GM19438 (cell line): Measurements from ENCODE around the gene SP110.
A peak's percentile ranks its signal among the peaks of the same experiment; 100 is the strongest.
"Not testable (repeated sequence)": the region's sequence is repeated elsewhere in the genome, so short reads cannot be mapped to it uniquely, and the experiment has no call there.

Experiments
- ATAC-seq: cut with Tn5 transposase; IDR thresholded peaks from one replicate; pipeline ENCODE4 v1.9.1; 2021; ENCODE audit warnings: low read depth; ENCODE audit not compliant: unreplicated experiment

Gene SP110

DNA sequence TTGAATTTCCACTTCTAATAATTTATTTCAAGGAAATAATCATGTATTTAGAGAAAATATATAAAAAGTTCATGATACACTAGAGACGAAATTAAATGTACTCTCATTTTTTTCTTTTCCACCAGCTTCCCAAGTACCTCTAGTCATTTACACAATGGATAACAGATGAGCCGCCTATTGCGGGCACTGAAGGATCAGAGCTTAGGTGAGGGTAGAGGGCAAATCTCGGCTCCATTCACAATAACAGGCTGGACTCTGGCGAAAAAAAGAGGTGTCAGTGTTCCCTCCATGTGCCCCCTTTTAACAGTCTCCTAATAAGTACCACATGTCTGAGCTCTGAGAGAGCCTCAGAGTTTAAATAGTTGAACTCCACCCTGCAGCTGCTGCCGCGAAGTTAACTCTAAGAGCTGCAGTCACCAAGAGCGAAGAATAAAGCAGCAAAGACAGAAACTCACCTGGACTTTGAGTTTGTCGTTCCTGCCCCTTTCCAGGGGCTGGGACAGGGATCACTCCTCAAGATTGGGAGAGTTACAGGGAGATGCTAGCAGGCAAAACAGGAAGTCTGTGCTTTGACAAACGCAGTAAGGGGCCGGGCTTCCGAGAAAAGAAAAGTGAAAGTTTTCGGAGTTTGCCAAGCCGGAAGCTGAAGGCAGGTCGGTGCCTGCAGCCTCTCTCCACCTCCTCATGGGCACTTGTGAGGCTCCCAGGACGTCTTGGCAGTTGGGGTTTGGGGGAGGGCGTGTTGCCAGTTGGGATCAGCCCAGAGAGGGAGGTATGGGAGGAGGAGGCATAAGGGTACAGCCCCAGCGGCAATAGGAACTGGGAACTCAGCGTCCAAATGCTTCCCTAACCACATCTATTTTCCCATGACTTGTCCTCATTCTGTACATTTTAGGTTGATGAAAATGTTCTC, at the start of gene SP110:
Gene SP110 (minus strand): TSS at position 566 of the 913 bp plus-strand sequence. CDS start 3,057 bp downstream, outside the sequence.
- ATAC-seq: peak; percentile 74

DNA sequence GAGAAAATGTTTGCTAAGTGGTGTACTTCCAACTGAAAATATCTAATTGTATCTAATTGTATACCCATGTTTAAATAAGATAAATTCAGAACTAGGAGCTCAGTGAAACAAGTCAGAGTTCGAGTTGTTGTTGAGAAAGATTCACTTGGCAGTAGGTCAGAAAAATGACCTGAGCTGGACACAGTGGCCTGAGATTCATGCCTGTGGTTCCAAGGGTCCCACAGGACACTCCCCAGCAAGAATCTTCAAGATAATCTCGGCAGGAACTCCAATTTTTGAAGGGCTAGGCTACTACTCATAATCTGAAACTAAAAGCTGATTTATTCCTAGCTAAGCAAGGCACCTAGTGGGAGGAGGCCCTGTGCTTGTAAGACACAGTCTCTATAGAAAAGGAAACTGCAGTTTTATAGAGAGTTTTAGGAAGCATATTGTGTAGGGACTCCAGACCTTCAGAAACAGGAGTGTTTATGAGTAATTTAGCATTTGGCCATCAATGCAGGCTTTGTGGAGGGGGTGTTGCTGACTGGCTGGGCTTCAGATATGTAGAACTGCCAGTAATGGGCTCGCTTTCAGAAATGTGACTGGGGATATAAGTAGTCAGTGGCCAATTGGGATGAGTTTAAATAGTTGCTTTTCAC, 48.9 kb upstream of the SP110 start:
- ATAC-seq: peak; percentile 54

DNA sequence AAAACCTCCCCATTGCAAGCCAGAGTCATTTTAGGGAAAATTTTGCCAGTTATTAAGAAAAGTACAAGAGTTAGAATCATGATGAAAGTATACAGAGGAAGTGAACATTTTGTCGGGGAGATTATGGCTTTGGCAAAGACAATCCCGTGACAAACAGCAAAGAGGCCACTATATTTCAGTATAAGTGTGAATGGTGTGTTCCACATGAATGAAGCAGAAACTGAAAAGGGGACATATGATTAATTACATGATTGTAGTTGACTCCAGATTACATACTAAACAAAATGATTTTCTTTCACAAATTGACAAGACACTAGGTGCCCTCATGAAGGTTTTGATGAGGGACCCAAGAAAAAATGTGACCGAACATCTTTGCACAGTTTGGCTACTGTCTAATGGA, 47.8 kb upstream of the SP110 start:
- ATAC-seq: peak; percentile 59

DNA sequence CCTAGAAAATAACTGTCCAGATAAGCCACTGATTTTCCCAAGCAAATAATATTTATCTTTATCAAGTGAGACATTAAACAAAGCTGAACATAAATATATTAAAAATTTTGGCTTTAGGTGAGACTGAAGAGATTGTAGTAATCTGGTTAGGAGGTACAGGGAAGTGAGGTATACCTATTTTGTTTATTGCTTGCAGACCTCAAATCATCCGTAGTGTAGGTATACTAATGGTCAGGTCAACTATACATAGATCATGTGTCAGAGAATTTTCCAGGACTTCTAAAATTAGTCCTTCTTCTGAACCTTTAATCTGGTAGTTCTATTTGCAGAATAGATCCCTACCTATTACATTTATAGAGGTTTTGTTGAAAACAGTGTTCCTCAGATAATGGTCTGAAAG, 47.3 kb upstream of the SP110 start:
- ATAC-seq: peak; percentile 9

DNA sequence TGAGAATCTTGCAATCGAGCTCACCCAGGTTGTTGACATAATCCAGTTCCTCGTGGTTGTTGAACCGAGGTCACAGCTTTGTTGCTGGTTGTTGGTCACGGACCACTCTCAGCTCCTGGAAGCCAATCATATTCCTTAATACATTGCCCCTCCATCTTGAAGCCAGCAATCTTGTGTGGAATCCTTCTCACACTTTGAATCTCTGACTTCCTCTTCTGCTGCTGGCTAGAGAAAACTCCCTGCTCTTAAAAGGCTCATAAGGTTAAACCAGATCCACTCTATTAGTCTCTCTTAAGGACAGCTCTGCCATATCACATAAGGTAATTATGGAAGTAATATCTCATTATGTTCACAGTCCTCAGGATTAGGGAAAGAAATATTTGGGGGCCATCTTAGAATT, 46.9 kb upstream of the SP110 start:
- ATAC-seq: no peak

DNA sequence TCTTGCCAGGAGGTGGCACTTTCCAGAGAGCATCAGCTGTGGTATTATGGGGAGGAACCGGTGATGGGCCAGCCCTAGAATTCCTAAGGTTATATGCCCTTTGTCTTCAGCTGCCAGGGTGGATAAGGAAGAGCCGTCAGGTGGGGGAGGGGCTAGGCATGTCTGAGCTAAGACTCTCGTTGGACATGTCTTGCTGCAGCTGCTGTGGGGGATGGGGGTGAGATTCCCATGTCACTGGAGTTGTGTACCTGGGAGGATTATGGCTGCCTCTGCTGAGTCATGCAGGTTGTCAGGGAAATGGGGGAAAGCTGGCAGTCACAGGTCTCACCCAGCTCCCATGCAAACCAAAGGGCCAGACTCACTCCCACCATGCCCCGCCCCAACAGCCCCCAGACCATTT, 45.2 kb upstream of the SP110 start:
- ATAC-seq: not testable (repeated sequence)

DNA sequence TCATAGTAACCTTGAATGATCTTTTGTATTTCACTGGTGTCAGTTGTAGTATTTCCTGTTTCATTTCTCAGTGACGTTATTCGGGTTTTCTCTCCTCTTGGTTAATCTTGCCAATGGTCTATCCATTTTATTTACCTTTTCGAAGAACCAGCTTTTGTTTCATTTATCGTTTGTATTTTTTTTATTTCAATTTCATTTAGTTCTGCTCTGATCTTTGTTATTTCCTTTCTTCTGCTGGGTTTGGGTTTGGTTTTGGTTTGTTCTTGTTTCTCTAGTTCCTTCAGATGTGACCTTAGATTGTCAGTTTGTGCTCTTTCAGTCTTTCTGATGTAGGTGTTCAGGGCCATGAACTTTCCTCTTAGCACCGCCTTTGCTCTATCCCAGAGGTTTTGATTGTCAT, 42.5 kb upstream of the SP110 start:
- ATAC-seq: no peak

DNA sequence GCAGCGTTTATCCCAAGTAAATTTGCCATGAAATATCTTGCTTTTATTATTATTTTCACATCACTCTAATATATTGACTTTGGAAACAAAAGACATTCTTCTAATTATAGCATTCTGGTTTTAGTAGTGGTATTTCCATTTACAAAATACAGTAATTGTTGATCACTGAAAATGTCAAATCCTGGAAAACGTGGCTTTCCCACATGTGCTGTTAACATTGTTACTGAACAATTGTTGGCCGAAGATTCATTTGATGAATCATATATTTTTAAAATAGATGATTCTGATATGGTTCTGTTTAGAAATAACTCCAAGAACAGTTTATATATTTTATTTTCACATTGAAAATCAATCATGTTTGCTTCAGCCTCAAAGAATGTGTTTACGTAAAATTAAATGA, 38.7 kb upstream of the SP110 start:
- no peak for ATAC-seq

DNA sequence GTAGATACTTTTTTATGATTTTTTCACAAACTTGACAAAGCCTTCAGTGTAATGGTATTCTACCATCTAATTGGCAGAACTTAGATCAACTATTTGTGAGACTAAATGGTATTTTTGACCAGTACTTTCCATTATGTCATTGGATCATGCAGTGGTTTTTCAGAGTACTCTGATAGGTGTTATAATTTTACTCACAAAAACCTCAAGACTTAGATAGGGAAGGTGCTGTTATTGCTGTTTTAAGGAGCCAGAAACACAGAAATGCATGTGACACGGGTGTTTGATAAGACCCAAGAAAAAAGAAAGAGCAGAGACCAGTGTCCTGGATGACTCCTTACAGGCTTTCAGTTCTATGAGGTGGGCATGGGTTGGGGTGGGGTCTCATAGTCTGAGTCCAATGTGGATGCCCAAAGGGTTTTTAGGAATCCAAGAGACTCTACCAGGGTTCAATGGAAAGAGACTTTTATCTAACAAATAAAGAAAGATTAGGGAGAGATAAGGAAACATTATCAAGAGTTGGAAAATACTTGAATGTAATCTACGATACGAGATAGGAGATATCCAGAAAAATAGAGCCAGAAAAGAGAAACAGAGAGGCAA, 37.0 kb upstream of the SP110 start:
- no peak for ATAC-seq

DNA sequence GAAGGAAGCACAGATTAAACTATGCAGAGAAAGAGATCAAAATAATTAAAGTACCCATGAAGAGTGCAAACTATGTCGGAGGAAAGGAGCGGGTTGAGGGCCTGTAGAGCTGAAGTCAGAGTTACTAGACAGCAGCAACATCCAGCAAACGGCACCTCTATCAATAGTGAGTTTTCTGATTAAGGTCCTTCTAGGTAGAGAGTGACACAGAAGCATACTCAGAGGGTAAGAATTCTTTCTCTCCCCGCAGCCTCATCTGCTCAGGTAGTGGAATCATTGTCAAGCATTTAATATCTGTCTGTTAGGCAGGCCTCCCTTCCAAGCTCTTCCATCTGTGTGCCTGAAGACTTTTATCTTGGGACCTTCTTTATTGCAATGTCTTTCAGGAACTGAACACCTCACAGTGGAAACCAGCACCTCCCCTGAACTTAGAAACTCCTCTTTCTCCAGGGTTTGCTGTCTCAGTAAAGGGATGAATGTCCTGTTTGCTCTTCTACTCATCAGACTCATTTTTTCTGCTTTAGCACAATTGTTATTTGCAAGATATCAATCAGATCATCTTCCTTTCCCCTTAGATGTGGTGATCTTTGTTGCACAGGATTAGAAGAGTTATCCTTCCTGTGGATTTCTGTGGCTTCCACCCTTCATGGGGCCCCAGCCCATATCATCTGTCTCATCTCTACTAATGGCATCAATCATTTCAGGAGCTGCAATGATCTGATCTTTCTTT, 34.5 kb upstream of the SP110 start:
- no peak for ATAC-seq

DNA sequence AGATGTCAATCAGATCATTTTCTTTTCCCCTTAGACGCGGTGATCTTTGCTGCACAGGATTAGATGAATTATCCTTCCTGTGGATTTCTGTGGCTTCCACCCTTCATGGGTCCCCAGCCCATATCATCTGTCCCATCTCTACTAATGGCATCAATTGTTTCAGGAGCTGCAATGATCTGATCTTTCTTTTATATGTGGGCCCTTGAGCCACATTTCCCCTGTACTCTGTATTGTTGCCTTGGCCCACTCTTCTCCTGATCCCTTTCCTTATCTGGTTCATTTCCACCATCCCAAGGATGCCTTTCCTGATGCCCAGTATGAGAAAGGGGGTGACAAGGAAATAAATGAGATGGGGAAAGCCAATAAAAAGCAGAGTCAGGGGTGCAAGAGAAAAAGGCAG, 30.4 kb upstream of the SP110 start:
- ATAC-seq: no peak

DNA sequence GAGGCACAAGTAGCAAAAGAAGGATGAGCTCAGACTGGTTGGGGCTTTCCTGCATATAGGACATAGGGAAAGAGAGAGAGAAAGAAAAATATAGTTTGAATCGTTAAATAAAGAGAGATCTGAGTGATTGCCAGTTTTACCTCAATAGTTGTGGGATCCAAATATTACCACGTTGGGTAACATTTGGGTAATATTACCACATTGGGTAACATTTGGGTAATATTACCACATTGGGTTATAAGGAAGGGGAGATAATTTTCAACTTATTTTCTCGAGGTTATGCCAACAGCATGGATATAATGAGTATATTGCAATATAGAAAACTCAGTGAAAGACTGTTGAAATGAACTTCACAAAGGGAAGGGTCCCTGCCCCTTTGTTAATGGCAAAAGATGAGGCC, 26.4 kb upstream of the SP110 start:
- no peak for ATAC-seq

DNA sequence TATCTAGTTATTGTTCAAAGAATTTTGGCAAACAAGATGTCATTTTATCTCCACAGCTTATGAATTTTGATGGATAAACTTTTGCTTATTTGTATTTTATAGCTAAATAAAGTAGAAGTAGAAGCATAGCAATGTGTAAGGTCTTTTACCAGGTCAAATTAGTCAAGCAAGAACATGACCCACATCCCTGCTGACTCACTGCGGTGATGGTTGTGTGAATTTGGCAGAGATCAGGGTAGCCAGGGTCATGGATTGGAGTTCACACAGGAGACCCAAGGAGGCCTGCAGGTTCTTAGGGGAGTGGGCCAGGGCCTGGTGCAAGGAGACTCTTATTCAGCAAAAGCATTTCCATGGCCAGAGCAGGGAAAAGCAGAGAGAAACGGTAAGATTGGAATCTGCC, 24.4 kb upstream of the SP110 start:
- ATAC-seq: no peak

DNA sequence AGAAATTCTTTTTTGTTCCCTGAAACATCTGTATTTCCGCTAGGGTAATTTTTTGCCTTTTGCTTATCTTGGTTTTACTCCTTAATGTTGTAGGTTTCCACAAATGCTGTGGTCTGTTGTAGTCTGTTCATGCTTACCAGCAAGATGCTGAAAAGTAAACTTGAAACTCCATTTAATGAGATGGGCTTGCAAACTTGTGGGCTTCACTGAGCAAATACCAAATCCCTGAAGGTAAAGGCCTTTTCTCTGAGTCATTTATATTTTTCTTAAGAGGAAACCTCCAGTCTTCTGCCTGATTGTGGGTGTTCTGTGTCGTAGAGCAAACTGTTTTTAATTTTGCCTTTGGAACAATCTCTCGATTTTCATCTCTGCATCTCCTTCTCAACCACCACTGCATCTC, 15.1 kb upstream of the SP110 start:
- ATAC-seq: no peak

DNA sequence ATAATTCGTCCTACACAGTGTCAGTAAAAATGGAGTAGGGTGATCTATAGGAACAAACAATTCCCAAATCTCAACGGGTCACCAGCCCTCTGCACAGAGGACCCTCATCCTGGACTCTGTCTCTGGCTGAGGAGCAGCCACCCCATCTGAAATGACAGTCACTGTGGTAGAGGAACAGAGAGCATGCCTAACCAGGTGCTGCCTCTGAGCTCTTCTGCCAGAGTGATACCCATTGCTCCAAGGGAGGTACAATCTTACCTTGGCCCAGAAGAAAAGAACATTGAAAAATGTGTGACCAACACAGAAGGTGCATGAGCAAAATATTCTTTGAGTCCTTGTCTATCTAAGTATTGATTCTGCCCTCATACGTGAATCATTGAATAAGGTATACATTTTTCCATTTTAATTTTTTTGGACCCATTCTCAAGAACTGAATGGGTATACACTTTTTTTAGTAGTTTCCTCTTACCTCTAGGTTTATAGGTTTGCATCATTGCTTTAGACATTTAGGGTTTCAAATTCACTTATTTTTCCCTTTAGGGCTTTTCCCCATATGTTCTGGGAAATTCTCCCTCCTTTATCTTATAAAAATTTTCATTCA, 14.4 kb upstream of the SP110 start:
- ATAC-seq: peak; percentile 55

DNA sequence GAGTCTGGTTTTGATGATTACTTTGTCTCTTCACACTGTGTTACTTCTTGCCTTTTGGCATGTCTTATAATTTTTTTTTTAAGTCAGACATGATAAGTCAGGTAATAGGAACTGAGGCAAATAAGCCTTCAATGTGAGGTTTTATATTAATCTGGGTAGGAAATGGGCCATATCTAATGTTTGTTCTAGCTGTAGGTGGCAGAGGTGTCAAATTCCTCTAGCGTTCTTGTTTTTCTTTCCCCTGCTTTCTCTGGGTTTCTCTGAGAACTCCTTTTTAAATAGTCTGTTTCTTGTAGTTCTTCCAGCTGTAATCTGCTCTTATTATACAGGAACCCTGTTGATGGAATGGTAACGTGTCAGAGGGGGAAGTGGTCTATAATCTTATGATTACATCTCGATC, 11.5 kb upstream of the SP110 start:
- no peak for ATAC-seq

DNA sequence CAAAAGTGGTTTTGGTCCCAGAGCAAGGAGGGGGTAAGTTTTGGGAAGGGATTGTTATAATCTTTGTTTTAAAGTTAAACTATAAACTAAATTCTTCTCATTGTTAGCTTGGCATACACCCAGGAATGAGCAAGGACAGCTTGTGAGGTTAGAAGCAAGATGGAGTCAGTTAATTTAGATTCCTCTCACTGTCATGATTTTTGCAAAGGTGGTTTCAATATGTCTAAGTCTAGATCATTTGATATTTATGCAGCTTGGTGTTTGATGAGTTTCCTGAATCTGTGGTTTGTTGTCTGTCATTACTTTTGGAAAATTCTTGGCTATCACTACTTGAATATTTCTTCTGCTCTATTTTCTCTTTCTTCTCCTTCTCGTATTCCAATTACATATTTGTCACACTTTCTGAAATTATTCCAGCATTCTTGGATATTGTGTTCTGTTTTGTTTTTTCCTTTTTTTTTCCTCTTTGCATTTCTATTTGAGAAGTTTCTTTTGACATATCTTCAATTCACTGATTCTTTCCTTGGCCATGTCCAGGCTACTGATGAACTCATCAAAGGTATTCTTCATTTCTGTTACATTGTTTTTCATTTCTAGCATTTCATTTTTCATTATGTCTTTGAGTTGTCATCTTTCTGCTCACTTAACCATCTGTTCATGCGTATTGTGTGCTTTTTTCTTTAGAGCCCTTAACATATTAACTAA, 10.9 kb upstream of the SP110 start:
- no peak for ATAC-seq

DNA sequence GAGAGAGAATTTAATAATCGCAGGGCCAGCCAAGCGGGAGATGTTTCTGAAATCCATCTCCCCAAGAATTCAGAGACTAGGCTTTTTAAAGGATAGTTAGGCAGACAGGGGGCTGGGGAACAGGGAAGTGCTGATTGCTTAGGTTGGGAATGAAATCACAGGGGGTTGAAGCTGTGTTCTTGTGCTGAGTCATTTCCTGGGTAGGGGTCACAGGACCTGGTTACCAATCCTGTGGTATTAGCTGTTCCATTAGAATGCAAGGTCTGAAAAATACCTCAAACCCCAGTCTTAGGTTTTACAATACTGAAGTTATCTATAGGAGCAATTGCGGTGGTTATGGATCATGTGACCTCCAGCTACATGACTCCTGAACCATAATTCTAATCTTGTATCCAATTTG, 10.3 kb upstream of the SP110 start:
- no peak for ATAC-seq

DNA sequence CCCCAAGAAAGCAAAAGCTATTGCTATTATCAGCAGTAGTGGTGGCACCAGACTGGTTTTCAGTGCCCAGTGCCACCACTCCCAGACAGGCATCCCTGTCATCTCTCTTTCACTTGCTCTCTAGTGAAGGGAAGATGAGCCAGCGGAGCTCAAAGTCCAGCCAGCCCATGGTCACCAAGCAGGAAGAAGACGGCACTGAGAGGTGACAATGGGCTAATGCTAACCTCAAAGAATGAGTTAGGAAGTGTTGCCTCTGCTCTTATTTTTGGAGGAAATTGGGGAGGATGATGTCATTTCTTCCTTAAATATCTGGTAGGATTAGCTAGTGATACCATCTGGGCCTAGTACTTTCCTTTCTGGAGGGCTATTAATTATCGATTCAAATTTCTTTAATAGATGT, 7.4 kb upstream of the SP110 start:
- ATAC-seq: no peak

DNA sequence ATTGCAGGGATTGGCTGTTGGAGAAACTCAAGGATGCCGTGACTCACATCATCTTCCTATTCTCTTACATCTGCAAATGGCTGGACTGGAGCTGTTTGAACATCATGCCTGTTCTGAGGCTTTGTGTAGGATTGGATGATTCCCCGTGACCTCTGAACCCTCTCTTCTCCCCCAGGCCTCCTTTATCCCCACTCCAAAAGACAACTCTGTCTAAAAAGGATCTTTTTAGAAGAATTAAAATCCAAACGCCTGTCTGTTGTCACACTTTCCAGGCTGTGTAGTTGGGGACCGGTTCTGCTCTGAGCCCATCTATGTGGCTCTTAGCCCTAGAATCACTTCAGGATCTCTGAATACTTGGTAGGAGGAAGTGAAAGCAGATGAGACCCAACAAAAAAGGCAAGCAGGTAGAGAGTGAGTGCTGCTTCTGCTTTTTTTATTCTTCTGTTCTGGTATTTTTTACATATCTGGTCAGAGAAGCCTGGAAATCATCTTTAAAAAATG, 6.3 kb upstream of the SP110 start:
- ATAC-seq: peak; percentile 69
